HUES6 (cell line): ENCODE measurements around the gene TNPO2.

Experiments used
- H3K27ac ChIP-seq: 2 replicates; pipeline ENCODE4 v1.7.0; 2013; ENCODE audit warnings: low read depth, mild to moderate bottlenecking, low read length, inconsistent platforms
- H3K27me3 ChIP-seq: 2 replicates; pipeline ENCODE4 v1.6.1; 2013; ENCODE audit warnings: low read length; ENCODE audit not compliant: control insufficient read depth, insufficient read depth
- H3K36me3 ChIP-seq: 2 replicates; pipeline ENCODE4 v1.6.1; 2013; ENCODE audit warnings: low read length; ENCODE audit not compliant: control insufficient read depth, insufficient read depth
- H3K4me1 ChIP-seq: 2 replicates; pipeline ENCODE4 v1.6.1; 2013; ENCODE audit warnings: low read length; ENCODE audit not compliant: control insufficient read depth, insufficient read depth
- H3K4me3 ChIP-seq: 2 replicates; pipeline ENCODE4 v1.5.1; 2013; ENCODE audit warnings: low read depth, low read length
- H3K9ac ChIP-seq: one replicate; pipeline ENCODE4 v1.6.1; 2013; ENCODE audit warnings: mild to moderate bottlenecking, low read length
- H3K9me3 ChIP-seq: 2 replicates; pipeline ENCODE4 v1.6.1; 2013; ENCODE audit warnings: low read depth, low read length; ENCODE audit not compliant: control insufficient read depth, insufficient read depth

The TNPO2 gene

GRCh38 chr19:12665671-12666264 lies 58.0 kb downstream of the TNPO2 start:
- H3K4me3 ChIP-seq: peak overlapping the region; percentile 83
- peak overlapping the region; percentile 82 for H3K9ac ChIP-seq
- peaks cover 15% of the 10 kb centered on the region for H3K4me1 ChIP-seq
- H3K27ac ChIP-seq: no peak overlapping the region
- H3K27me3 ChIP-seq: no peaks in the 10 kb centered on the region
- peaks cover 29% of the 10 kb centered on the region for H3K36me3 ChIP-seq
- no peaks in the 10 kb centered on the region for H3K9me3 ChIP-seq

GRCh38 chr19:12665281-12665573 lies 58.5 kb downstream of the TNPO2 start:
- Histone ChIP-seq H3K27me3 (no peaks in the 10 kb centered on the region), H3K4me3 (no peak overlapping the region), H3K36me3 (peaks cover 34% of the 10 kb centered on the region), H3K9ac (no peak overlapping the region), H3K4me1 (peaks cover 10% of the 10 kb centered on the region), H3K27ac (no peak overlapping the region), H3K9me3 (no peaks in the 10 kb centered on the region)

- no peak overlapping the region for H3K4me3 ChIP-seq
- no peak overlapping the region for H3K27ac ChIP-seq
- no peak overlapping the region for H3K9ac ChIP-seq
- H3K27me3 ChIP-seq: no peaks in the 10 kb centered on the region
- peaks cover 8% of the 10 kb centered on the region for H3K4me1 ChIP-seq
- H3K36me3 ChIP-seq: peaks cover 38% of the 10 kb centered on the region
- H3K9me3 ChIP-seq: no peaks in the 10 kb centered on the region
Measured at GRCh38 chr19:12664406-12665280, 59.1 kb downstream of the TNPO2 start.

- H3K36me3 ChIP-seq: peaks cover 50% of the 10 kb centered on the region
Measured at GRCh38 chr19:12660980-12661379, 62.8 kb downstream of the TNPO2 start.

GRCh38 chr19:12657966-12658365 lies 65.8 kb downstream of the TNPO2 start:
- Histone ChIP-seq H3K9ac (no peak overlapping the region), H3K36me3 (peaks cover 48% of the 10 kb centered on the region)

More at GRCh38 chr19:12660980-12661379, 62.8 kb downstream of the TNPO2 start:
- no peak overlapping the region for H3K9ac ChIP-seq
- H3K27me3 ChIP-seq: no peaks in the 10 kb centered on the region
- no peak overlapping the region for H3K4me3 ChIP-seq
- peaks cover 7% of the 10 kb centered on the region for H3K4me1 ChIP-seq
- no peaks in the 10 kb centered on the region for H3K9me3 ChIP-seq
- H3K27ac ChIP-seq: no peak overlapping the region

GRCh38 chr19:12656899-12657571 lies 66.7 kb downstream of the TNPO2 start:
- H3K36me3 ChIP-seq: peaks cover 48% of the 10 kb centered on the region

More at GRCh38 chr19:12657966-12658365, 65.8 kb downstream of the TNPO2 start:
- no peak overlapping the region for H3K27ac ChIP-seq
- H3K27me3 ChIP-seq: no peaks in the 10 kb centered on the region
- H3K9me3 ChIP-seq: no peaks in the 10 kb centered on the region
- H3K4me1 ChIP-seq: no peaks in the 10 kb centered on the region
- no peak overlapping the region for H3K4me3 ChIP-seq

GRCh38 chr19:12655546-12655945 lies 68.2 kb downstream of the TNPO2 start:
- Histone ChIP-seq H3K4me3 (no peak overlapping the region), H3K27ac (no peak overlapping the region), H3K4me1 (no peaks in the 10 kb centered on the region), H3K9ac (no peak overlapping the region), H3K27me3 (no peaks in the 10 kb centered on the region), H3K36me3 (peaks cover 36% of the 10 kb centered on the region), H3K9me3 (no peaks in the 10 kb centered on the region)

More at GRCh38 chr19:12656899-12657571, 66.7 kb downstream of the TNPO2 start:
- Histone ChIP-seq H3K9me3 (no peaks in the 10 kb centered on the region), H3K27ac (no peak overlapping the region), H3K27me3 (no peaks in the 10 kb centered on the region), H3K4me1 (no peaks in the 10 kb centered on the region), H3K4me3 (peak overlapping the region; percentile 27; the same call in 1 of the 2 replicates), H3K9ac (no peak overlapping the region)

GRCh38 chr19:12652219-12652618 lies 71.5 kb downstream of the TNPO2 start:
- no peak overlapping the region for H3K27ac ChIP-seq
- H3K9ac ChIP-seq: no peak overlapping the region
- peaks cover 25% of the 10 kb centered on the region for H3K36me3 ChIP-seq
- H3K9me3 ChIP-seq: no peaks in the 10 kb centered on the region
- no peak overlapping the region for H3K4me3 ChIP-seq
- no peaks in the 10 kb centered on the region for H3K27me3 ChIP-seq
- H3K4me1 ChIP-seq: no peaks in the 10 kb centered on the region

GRCh38 chr19:12649941-12650340 lies 73.8 kb downstream of the TNPO2 start:
- Histone ChIP-seq H3K9me3 (no peaks in the 10 kb centered on the region), H3K9ac (no peak overlapping the region)

More at GRCh38 chr19:12649941-12650340, 73.8 kb downstream of the TNPO2 start:
- Histone ChIP-seq H3K36me3 (peaks cover 8% of the 10 kb centered on the region), H3K27me3 (no peaks in the 10 kb centered on the region), H3K4me1 (no peaks in the 10 kb centered on the region), H3K27ac (no peak overlapping the region), H3K4me3 (no peak overlapping the region)
